ENCODE results near the gene ADAM12.

The ADAM12 gene

GRCh38 chr10:126085806-126086205, 302.5 kb downstream of the ADAM12 start:
- Histone ChIP-seq H4K20me1 (ENCODE audit: insufficient read depth, low read length) (no peaks in the 10 kb centered on the region), H2AFZ (ENCODE audit: low read depth, low read length) (no peak overlapping the region), H3K9me3 (ENCODE audit: insufficient read depth, low read length, severe bottlenecking) (no peaks in the 10 kb centered on the region), H3K4me2 (ENCODE audit: insufficient read depth, low read length) (no peak overlapping the region), H3K9ac (ENCODE audit: low read depth, low read length) (no peak overlapping the region), H3K36me3 (ENCODE audit: insufficient read depth, low read length) (no peaks in the 10 kb centered on the region), H3K27me3 (ENCODE audit: insufficient read depth, low read length, poor library complexity) (peaks cover 3% of the 10 kb centered on the region), H3K79me2 (ENCODE audit: insufficient read depth, low read length) (no peaks in the 10 kb centered on the region), H3K4me1 (ENCODE audit: insufficient read depth, low read length) (no peaks in the 10 kb centered on the region), H3K27ac (ENCODE audit: low read length) (no peak overlapping the region), H3K4me3 (ENCODE audit: low read depth in 1 of 2, low read length in 2 of 2) (no peak overlapping the region)
- ATAC-seq (ENCODE audit: insufficient read depth, low read depth) (no peak), DNase-seq (no peak)
- TF ChIP-seq CTCF (IDR thresholded peaks at IDR 0.05; ENCODE audit: borderline replicate concordance, extremely low read depth, low read length, poor library complexity, severe bottlenecking) (no peak), EZH2 (IDR thresholded peaks at IDR 0.05; ENCODE audit: borderline replicate concordance, low read depth, low read length, severe bottlenecking) (no peak)

- TF ChIP-seq EZH2 (IDR thresholded peaks at IDR 0.05; ENCODE audit: borderline replicate concordance, low read depth, low read length, severe bottlenecking), result no peak
- TF ChIP-seq CTCF (IDR thresholded peaks at IDR 0.05; ENCODE audit: borderline replicate concordance, extremely low read depth, low read length, poor library complexity, severe bottlenecking), result no peak
- no peaks in the 10 kb centered on the region for H3K9me3 ChIP-seq (ENCODE audit: insufficient read depth, low read length, severe bottlenecking)
- H3K27ac ChIP-seq (ENCODE audit: low read length), result no peak overlapping the region
- DNase-seq (no peak), ATAC-seq (ENCODE audit: insufficient read depth, low read depth) (no peak)
- no peaks in the 10 kb centered on the region for H3K79me2 ChIP-seq (ENCODE audit: insufficient read depth, low read length)
- no peaks in the 10 kb centered on the region for H4K20me1 ChIP-seq (ENCODE audit: insufficient read depth, low read length)
- H3K4me3 ChIP-seq (ENCODE audit: low read depth in 1 of 2, low read length in 2 of 2), result no peak overlapping the region
- H2AFZ ChIP-seq (ENCODE audit: low read depth, low read length), result no peak overlapping the region
- peaks cover 3% of the 10 kb centered on the region for H3K27me3 ChIP-seq (ENCODE audit: insufficient read depth, low read length, poor library complexity)
- no peaks in the 10 kb centered on the region for H3K36me3 ChIP-seq (ENCODE audit: insufficient read depth, low read length)
- no peak overlapping the region for H3K4me2 ChIP-seq (ENCODE audit: insufficient read depth, low read length)
- H3K9ac ChIP-seq (ENCODE audit: low read depth, low read length), result no peak overlapping the region
- H3K4me1 ChIP-seq (ENCODE audit: insufficient read depth, low read length), result no peaks in the 10 kb centered on the region
Measured at GRCh38 chr10:126084369-126084768, 303.9 kb downstream of the ADAM12 start.

- H3K9me3 ChIP-seq (ENCODE audit: insufficient read depth, low read length, severe bottlenecking), result no peaks in the 10 kb centered on the region
- H3K36me3 ChIP-seq (ENCODE audit: insufficient read depth, low read length), result no peaks in the 10 kb centered on the region
- H3K4me1 ChIP-seq (ENCODE audit: insufficient read depth, low read length), result no peaks in the 10 kb centered on the region
- H3K4me2 ChIP-seq (ENCODE audit: insufficient read depth, low read length), result no peak overlapping the region
- H3K27me3 ChIP-seq (ENCODE audit: insufficient read depth, low read length, poor library complexity), result peaks cover 5% of the 10 kb centered on the region
- H2AFZ ChIP-seq (ENCODE audit: low read depth, low read length), result no peak overlapping the region
- H3K27ac ChIP-seq (ENCODE audit: low read length), result no peak overlapping the region
- ATAC-seq (ENCODE audit: insufficient read depth, low read depth) (no peak), DNase-seq (no peak)
- H4K20me1 ChIP-seq (ENCODE audit: insufficient read depth, low read length), result no peaks in the 10 kb centered on the region
- no peak overlapping the region for H3K9ac ChIP-seq (ENCODE audit: low read depth, low read length)
- no peaks in the 10 kb centered on the region for H3K79me2 ChIP-seq (ENCODE audit: insufficient read depth, low read length)
- no peak for TF ChIP-seq EZH2 (IDR thresholded peaks at IDR 0.05; ENCODE audit: borderline replicate concordance, low read depth, low read length, severe bottlenecking)
- no peak for TF ChIP-seq CTCF (IDR thresholded peaks at IDR 0.05; ENCODE audit: borderline replicate concordance, extremely low read depth, low read length, poor library complexity, severe bottlenecking)
- no peak overlapping the region for H3K4me3 ChIP-seq (ENCODE audit: low read depth in 1 of 2, low read length in 2 of 2)
Measured at GRCh38 chr10:126083009-126083408, 305.3 kb downstream of the ADAM12 start.
